ENCODE measurements around the gene ZNF438. TPM values are rescaled to one million over a fixed set of nuclear protein-coding genes. Genes with fewer than 3 reads are reported as not detected.

ZNF438 gene
- polyA plus RNA-seq, 3 donors, result 5.4 to 11.1 (median 9.3) TPM

GRCh38 chr10:30940256-30940655, 91.4 kb downstream of the ZNF438 start:
- 86% methylated on average over 4 of the region's 6 CpGs for WGBS (ENCODE audit: insufficient coverage)
- peaks cover 18 to 52% of the 10 kb centered on the region in 2 donors for H3K36me3 ChIP-seq (replicated peaks in 1 of 2; ENCODE audit: control insufficient read depth in 1 of 2, insufficient read depth in 2 of 2, low read length in 2 of 2)
- H3K4me1 Mint-ChIP-seq, result peaks cover 20% of the 10 kb centered on the region

DNA sequence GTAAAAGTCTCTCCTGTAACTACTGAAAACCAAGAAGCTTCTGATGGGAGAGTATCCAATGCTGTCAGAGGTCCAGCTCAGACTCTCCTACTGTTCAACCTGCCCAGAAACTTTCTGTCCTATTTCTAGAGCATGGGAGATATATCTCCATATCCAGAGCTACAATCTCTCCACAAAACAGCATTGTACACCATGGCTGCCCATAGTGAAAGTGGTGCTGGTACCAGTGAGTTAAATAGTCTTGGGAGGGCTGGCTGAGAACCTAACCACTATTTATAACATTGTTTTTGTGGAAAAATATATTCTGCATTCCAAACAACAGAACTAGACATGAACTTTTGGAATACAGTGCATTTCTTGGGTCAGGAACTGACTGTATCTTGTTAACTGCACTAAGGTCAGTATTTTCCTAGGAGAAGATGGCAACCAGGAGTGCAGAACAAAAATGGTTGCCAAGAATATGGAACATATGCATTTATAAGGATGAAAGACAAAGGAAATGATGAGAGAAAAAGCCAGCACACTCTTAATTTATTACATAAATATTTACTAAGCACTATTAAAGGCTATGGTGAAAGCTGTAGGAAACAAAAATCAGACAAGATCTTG, 91.9 kb downstream of the ZNF438 start:
- no peak overlapping the region for H3K27ac Mint-ChIP-seq
- Histone ChIP-seq H3K79me2 (ENCODE audit: insufficient read depth, low read length) (peaks cover 4% of the 10 kb centered on the region), H3K27ac (ENCODE audit: low read depth in 1 of 2, low read length in 2 of 2) (no peak overlapping the region), H4K20me1 (ENCODE audit: insufficient read depth, low read length) (peaks cover 8% of the 10 kb centered on the region), H3K4me1 (ENCODE audit: control insufficient read depth in 1 of 2, insufficient read depth in 2 of 2, low read length in 2 of 2) (no peaks in the 10 kb centered on the region), H3K9ac (ENCODE audit: insufficient read depth, low read length, poor library complexity, severe bottlenecking) (no peak overlapping the region), H3K9me3 (replicated peaks in 1 of 2; ENCODE audit: control insufficient read depth in 1 of 2, insufficient read depth in 1 of 2, low read length in 2 of 2) (peaks cover 0 to 11% of the 10 kb centered on the region in 2 donors), H3K36me3 (replicated peaks in 1 of 2; ENCODE audit: control insufficient read depth in 1 of 2, insufficient read depth in 2 of 2, low read length in 2 of 2) (peaks cover 21 to 58% of the 10 kb centered on the region in 2 donors), H3K4me2 (replicated peaks; ENCODE audit: extremely low read depth, low read length, poor library complexity, severe bottlenecking) (no peak overlapping the region), H2AFZ (ENCODE audit: insufficient read depth, low read depth, low read length, poor library complexity, severe bottlenecking) (no peak overlapping the region), H3K27me3 (ENCODE audit: control insufficient read depth in 2 of 2, insufficient read depth in 2 of 2, low read length in 2 of 2) (no peaks in the 10 kb centered on the region), H3K4me3 (replicated peaks in 1 of 3; ENCODE audit: low read depth in 2 of 3, low read length in 3 of 3) (no peak overlapping the region)
- H3K9me3 Mint-ChIP-seq, result peaks cover 5 to 19% (median 9%) of the 10 kb centered on the region in 7 donors
- H3K36me3 Mint-ChIP-seq, result peaks cover 47 to 56% of the 10 kb centered on the region in 2 donors
- H3K27me3 Mint-ChIP-seq (ENCODE audit: low read depth in 3 of 3), result peaks cover 0 to 2% (median 0%) of the 10 kb centered on the region in 3 donors
- DNase-seq, result no peak
- TF ChIP-seq, protein P1, sequence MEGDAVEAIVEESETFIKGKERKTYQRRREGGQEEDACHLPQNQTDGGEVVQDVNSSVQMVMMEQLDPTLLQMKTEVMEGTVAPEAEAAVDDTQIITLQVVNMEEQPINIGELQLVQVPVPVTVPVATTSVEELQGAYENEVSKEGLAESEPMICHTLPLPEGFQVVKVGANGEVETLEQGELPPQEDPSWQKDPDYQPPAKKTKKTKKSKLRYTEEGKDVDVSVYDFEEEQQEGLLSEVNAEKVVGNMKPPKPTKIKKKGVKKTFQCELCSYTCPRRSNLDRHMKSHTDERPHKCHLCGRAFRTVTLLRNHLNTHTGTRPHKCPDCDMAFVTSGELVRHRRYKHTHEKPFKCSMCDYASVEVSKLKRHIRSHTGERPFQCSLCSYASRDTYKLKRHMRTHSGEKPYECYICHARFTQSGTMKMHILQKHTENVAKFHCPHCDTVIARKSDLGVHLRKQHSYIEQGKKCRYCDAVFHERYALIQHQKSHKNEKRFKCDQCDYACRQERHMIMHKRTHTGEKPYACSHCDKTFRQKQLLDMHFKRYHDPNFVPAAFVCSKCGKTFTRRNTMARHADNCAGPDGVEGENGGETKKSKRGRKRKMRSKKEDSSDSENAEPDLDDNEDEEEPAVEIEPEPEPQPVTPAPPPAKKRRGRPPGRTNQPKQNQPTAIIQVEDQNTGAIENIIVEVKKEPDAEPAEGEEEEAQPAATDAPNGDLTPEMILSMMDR (IDR thresholded peaks at IDR 0.05), result no peak
- intact Hi-C loops (cut with micrococcal nuclease), result no loop called here
- peaks cover 18% of the 10 kb centered on the region for H3K4me1 Mint-ChIP-seq
- H3K4me3 Mint-ChIP-seq, result no peak overlapping the region

More at GRCh38 chr10:30940256-30940655, 91.4 kb downstream of the ZNF438 start:
- intact Hi-C loops (cut with micrococcal nuclease), result no loop called here
- no peak overlapping the region for H2AFZ ChIP-seq (ENCODE audit: insufficient read depth, low read depth, low read length, poor library complexity, severe bottlenecking)
- no peak overlapping the region for H3K27ac ChIP-seq (ENCODE audit: low read depth in 1 of 2, low read length in 2 of 2)
- Mint-ChIP-seq H3K27me3 (ENCODE audit: low read depth in 3 of 3) (peaks cover 0 to 2% (median 0%) of the 10 kb centered on the region in 3 donors), H3K27ac (no peak overlapping the region), H3K4me3 (no peak overlapping the region), H3K36me3 (peaks cover 44 to 53% of the 10 kb centered on the region in 2 donors), H3K9me3 (peaks cover 5 to 19% (median 9%) of the 10 kb centered on the region in 7 donors)
- no peak overlapping the region for H3K4me2 ChIP-seq (replicated peaks; ENCODE audit: extremely low read depth, low read length, poor library complexity, severe bottlenecking)
- no peak overlapping the region for H3K4me3 ChIP-seq (replicated peaks in 1 of 3; ENCODE audit: low read depth in 2 of 3, low read length in 3 of 3)
- peaks cover 4% of the 10 kb centered on the region for H3K79me2 ChIP-seq (ENCODE audit: insufficient read depth, low read length)
- peaks cover 0 to 11% of the 10 kb centered on the region in 2 donors for H3K9me3 ChIP-seq (replicated peaks in 1 of 2; ENCODE audit: control insufficient read depth in 1 of 2, insufficient read depth in 1 of 2, low read length in 2 of 2)
- DNase-seq, result no peak
- no peaks in the 10 kb centered on the region for H3K27me3 ChIP-seq (ENCODE audit: control insufficient read depth in 2 of 2, insufficient read depth in 2 of 2, low read length in 2 of 2)
- TF ChIP-seq, protein P1 (IDR thresholded peaks at IDR 0.05), result no peak
- H4K20me1 ChIP-seq (ENCODE audit: insufficient read depth, low read length), result peaks cover 6% of the 10 kb centered on the region
- no peak overlapping the region for H3K9ac ChIP-seq (ENCODE audit: insufficient read depth, low read length, poor library complexity, severe bottlenecking)
- no peaks in the 10 kb centered on the region for H3K4me1 ChIP-seq (ENCODE audit: control insufficient read depth in 1 of 2, insufficient read depth in 2 of 2, low read length in 2 of 2)
